Epithelial cell of prostate (primary cell): Measurements from ENCODE around the gene REM1.
"Not testable (repeated sequence)": the region's sequence is repeated elsewhere in the genome, so short reads cannot be mapped to it uniquely, and the experiment has no call there.

ENCODE experiments used
- DNase-seq: peaks from one replicate; pipeline ENCODE4 v3.0.0-alpha.2; 2011; ENCODE audit warnings: low read depth, low spot score
- H3K27ac ChIP-seq: fragments of 450-650 bp; 2 replicates; pipeline ENCODE4 v1.5.1; 2017; ENCODE audit warnings: mild to moderate bottlenecking

REM1 gene

DNA sequence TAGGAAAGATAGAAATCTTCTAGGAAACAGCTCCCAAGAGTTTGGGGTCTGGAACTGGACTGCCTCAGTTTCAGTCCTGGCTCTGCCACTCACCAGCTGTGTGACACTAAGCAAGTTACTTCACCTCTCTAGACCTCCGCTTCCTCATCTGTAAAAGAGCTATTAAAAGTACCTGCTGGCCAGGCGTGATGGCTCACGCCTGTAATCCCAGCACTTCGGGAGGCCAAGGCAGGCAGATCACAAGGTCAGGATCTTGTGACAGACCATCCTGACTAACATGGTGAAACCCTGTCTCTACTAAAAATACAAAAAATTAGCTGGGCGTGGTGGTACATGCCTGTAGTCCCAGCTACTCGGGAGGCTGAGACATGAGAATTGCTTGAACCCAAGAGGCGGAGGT, 46.2 kb downstream of the REM1 start:
- peak overlapping the region; percentile 32 for H3K27ac ChIP-seq
- not testable (repeated sequence) for DNase-seq

- no peak for DNase-seq
- peak overlapping the region; percentile 32 for H3K27ac ChIP-seq
Measured at GRCh38 chr20:31522731-31523130, 47.6 kb downstream of the REM1 start.

GRCh38 chr20:31523361-31524283, 48.5 kb downstream of the REM1 start:
- DNase-seq = no peak
- peak overlapping the region; percentile 32 for H3K27ac ChIP-seq

GRCh38 chr20:31527266-31527665, 52.2 kb downstream of the REM1 start:
- H3K27ac ChIP-seq = no peak overlapping the region
- DNase-seq = no peak
